Measurements from ENCODE around the gene KPTN. TPM values are rescaled to one million over a fixed set of nuclear protein-coding genes. Genes with fewer than 3 reads are reported as not detected.

Gene KPTN
- 1 to 10 TPM; 2.8 to 5.8 (median 5.4) TPM for total RNA-seq
- total RNA-seq (2013), result 3.9 TPM
- 0.99 to 7.9 (median 3.1) reads per million in 29 experiments for total RNA-seq

DNA sequence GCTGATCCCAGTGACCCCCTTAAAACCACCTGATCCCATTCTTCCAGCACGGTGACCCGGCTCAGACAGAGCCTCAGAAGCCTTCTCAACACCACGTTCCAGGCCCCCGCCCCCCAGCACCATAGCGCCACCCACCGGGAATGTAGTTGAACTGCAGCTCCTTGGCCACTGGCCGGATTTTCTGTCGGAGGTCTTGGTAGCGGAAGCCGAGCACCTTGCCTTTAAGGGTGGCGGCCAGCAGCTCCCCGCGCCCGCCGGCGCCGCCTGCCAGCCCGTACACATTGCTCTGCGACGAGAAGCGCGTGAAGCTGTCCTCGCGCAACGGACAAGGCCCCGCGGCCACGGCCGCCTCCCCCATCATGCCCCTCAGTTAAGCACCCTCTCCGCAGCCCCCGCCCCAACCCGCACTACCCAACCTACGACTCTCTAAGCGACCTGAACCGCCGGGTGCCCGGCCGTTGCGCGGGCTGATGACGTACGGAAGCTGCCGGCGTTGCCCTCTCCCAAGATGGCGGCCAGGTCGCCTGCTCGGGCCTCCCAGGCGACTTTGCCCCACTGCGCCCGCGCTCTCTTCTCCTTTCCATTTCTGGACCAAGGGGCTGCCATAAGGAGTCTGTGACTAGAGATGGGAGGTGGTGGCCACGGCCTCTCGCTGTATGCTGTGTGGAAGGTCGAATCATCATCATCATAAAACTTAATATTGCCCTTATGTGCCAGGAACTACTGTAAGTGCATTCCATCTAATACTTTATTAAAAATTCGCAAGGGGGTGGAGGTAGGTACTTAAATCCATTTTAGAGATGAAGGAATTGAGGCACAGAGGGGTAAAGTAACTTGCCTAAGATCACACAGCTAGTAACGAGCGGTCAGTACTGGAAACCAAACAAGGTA, at the start of gene KPTN:
TSS of gene KPTN (minus strand) at position 420 of the 891 bp plus-strand sequence. CDS start at position 361, 59 bp downstream.
- Histone ChIP-seq H3K27me3 (replicated peaks in 1 of 2; ENCODE audit: control insufficient read depth in 2 of 2, extremely low read depth in 1 of 2, insufficient read depth in 2 of 2, low read length in 1 of 2) (no peaks in the 10 kb centered on the region), H3K36me3 (ENCODE audit: control insufficient read depth in 2 of 2, extremely low read depth in 1 of 2, insufficient read depth in 1 of 2, low read length in 1 of 2) (peaks cover 2 to 5% of the 10 kb centered on the region in 2 donors), H3K9me3 (no peaks in the 10 kb centered on the region), H3K4me3 (ENCODE audit: control insufficient read depth in 1 of 2, extremely low read depth in 1 of 2, low read length in 1 of 2) (peak within 1 kb of the TSS; percentile 74 to 93), H3K4me1 (ENCODE audit: control insufficient read depth in 1 of 2, extremely low read depth in 1 of 2, insufficient read depth in 2 of 2, low read length in 2 of 2) (peaks cover 20 to 43% of the 10 kb centered on the region in 2 experiments), H3K27ac (ENCODE audit: low read length) (peak within 1 kb of the TSS; percentile 82)
- peak within 1 kb of the TSS; percentile 98 to 99 for H3K27ac Mint-ChIP-seq
- ChIA-PET POLR2A (interaction anchor here in 1 of 2 donors (0.5 to 0.7 kb wide), 2 partner anchors 16 to 1833 kb away, joined by 3 read pairs; no protein-coding TSS in a partner anchor), CTCF (interaction anchor here (0.6 to 1.1 kb wide), 8 partner anchors 32 to 487 kb away, joined by 3 to 5 read pairs (median 4); partner anchors contain the start of gene DHX34 (in 1 of the 2))
- 1% methylated on average over 46 of the region's 57 CpGs for WGBS (ENCODE audit: insufficient coverage)
- no peaks in the 10 kb centered on the region for H3K36me3 Mint-ChIP-seq
- H3K4me3 Mint-ChIP-seq, result peak within 1 kb of the TSS; percentile 95 to 97 (median 96)
- no peaks in the 10 kb centered on the region for H3K9me3 Mint-ChIP-seq
- H3K4me1 Mint-ChIP-seq, result peaks cover 32 to 45% (median 38%) of the 10 kb centered on the region in 3 donors
- ATAC-seq (replicated peaks in 1 of 4) (peak; percentile 85 to 88 (median 88)), DNase-seq (peak; percentile 77 to 92 (median 85))
- no peaks in the 10 kb centered on the region for H3K27me3 Mint-ChIP-seq

DNA sequence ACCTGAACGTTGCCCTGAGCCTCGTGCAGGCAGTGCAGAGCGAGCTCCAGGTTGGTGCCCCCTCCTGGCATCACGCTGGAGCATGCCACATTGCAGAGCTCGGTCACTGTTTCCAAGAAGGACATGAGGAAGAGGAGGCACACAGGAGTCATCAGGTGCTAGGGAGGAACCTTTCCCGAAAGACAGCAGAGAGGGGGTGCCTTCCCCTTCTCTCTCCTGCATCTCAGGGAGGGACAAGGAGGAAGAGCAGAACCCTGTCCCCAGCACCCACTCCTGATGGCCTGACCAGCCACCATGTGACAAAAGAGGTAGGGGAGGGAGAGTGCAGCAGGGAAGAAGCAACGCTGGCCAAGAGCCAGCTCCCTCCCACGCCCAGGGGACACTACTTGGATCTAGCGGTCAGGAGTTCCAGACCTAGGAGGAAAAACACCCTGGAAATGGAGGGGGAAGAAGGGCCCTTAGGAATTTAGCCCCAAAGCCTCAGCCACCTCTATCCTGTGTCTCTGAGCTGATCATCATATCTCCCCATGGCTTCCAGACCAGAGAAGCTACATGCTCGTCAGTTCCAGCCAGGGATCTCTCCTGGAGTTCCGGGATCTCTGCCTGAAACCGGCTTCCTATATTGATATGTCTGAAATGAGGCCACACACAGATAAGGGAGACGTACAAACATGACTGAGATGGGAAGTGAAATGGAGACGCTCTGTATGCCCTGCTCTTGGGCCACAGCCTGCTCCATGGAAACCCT, 47.8 kb upstream of the KPTN start:
- Mint-ChIP-seq H3K4me1 (no peaks in the 10 kb centered on the region), H3K27me3 (no peaks in the 10 kb centered on the region), H3K4me3 (no peak overlapping the region), H3K9me3 (no peaks in the 10 kb centered on the region), H3K36me3 (no peaks in the 10 kb centered on the region), H3K27ac (no peak overlapping the region)
- no peaks in the 10 kb centered on the region for H3K4me1 ChIP-seq (ENCODE audit: control insufficient read depth in 1 of 2, extremely low read depth in 1 of 2, insufficient read depth in 2 of 2, low read length in 2 of 2)
- DNase-seq (no peak), ATAC-seq (replicated peaks in 1 of 4) (no peak)
- no peak overlapping the region for H3K27ac ChIP-seq (ENCODE audit: low read length)
- WGBS (ENCODE audit: insufficient coverage), result 35% methylated on average over 5 of the region's 14 CpGs
- H3K27me3 ChIP-seq (replicated peaks in 1 of 2; ENCODE audit: control insufficient read depth in 2 of 2, extremely low read depth in 1 of 2, insufficient read depth in 2 of 2, low read length in 1 of 2), result peaks cover 0 to 8% of the 10 kb centered on the region in 2 experiments
- no peaks in the 10 kb centered on the region for H3K36me3 ChIP-seq (ENCODE audit: control insufficient read depth in 2 of 2, extremely low read depth in 1 of 2, insufficient read depth in 1 of 2, low read length in 1 of 2)
- POLR2A ChIA-PET, result interaction anchor here in 1 of 2 donors (0.7 kb wide), 1 partner anchor 16 kb away, joined by 10 read pairs; no protein-coding TSS in a partner anchor
- CTCF ChIA-PET, result interaction anchor here in 1 of 2 donors (1.0 kb wide), 1 partner anchor 12 kb away, joined by 3 read pairs; no protein-coding TSS in a partner anchor
- no peaks in the 10 kb centered on the region for H3K9me3 ChIP-seq
- no peak overlapping the region for H3K4me3 ChIP-seq (ENCODE audit: control insufficient read depth in 1 of 2, extremely low read depth in 1 of 2, low read length in 1 of 2)

DNA sequence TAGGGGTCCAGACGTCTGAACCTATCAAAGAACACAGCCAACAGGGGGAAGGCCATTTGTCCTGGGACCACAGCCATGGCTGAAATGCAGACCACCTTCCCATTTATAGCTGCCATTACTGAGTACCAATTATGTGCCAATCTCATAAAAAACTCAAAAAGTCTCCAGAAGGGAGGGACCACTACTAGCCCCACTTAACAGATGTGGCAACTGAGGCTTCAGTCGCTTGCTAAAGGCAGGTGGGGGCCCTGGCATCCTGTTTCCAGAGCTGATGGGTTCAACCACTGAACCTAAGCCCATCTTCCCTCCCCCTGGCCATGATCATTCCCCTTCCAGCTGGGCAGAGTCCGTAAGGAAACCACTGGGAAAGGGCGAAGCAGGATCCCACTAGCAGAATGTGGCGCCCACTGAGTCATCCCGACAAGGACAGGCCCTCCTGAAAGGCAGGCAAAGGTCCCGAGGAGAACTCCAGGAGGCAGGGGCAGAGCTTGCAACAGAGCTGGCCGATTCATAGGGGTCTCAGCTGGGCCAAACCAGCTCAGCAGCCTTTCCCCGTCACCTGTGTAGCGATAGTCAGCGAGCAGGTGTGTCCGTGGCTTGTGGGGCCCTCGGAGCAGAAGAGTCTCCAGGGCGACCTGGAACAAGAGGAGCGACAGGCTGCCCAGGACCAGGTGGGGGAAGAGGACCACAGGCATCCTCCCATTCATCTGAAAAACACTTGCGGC, 45.2 kb upstream of the KPTN start:
- ATAC-seq (replicated peaks in 1 of 4), result no peak

DNA sequence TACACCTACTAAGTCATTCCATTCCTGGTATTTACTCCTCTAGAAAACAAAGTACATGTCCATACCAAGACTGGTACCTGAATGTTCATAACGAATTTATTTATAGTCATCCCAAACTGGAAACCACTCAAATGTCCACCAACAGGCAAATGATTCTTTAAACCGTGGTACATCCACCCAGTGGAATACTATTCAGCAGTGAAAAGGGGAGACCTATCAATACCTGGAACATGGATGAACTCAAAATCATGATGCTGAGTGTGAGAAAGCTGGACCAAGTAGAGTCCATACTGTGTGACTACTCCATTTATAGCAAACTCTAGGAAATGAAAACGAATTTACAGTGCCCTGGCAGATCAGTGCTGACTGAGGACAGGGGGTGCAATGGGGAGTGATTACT, 42.8 kb upstream of the KPTN start:
- ATAC-seq (replicated peaks in 1 of 4) (no peak), DNase-seq (no peak)
- Histone ChIP-seq H3K9me3 (no peaks in the 10 kb centered on the region), H3K27ac (ENCODE audit: low read length) (no peak overlapping the region), H3K36me3 (ENCODE audit: control insufficient read depth in 2 of 2, extremely low read depth in 1 of 2, insufficient read depth in 1 of 2, low read length in 1 of 2) (no peaks in the 10 kb centered on the region), H3K4me1 (ENCODE audit: control insufficient read depth in 1 of 2, extremely low read depth in 1 of 2, insufficient read depth in 2 of 2, low read length in 2 of 2) (peaks cover 4 to 7% of the 10 kb centered on the region in 2 experiments), H3K27me3 (replicated peaks in 1 of 2; ENCODE audit: control insufficient read depth in 2 of 2, extremely low read depth in 1 of 2, insufficient read depth in 2 of 2, low read length in 1 of 2) (peaks cover 0 to 20% of the 10 kb centered on the region in 2 experiments), H3K4me3 (ENCODE audit: control insufficient read depth in 1 of 2, extremely low read depth in 1 of 2, low read length in 1 of 2) (no peak overlapping the region)
- ChIA-PET CTCF (no interaction called here), POLR2A (no interaction called here)
- peaks cover 5 to 8% of the 10 kb centered on the region in 2 donors for H3K27me3 Mint-ChIP-seq
- 80% methylated on average over 1 of the region's 3 CpGs for WGBS (ENCODE audit: insufficient coverage)
- no peak overlapping the region for H3K4me3 Mint-ChIP-seq
- peaks cover 4 to 6% (median 5%) of the 10 kb centered on the region in 3 donors for H3K4me1 Mint-ChIP-seq
- no peak overlapping the region for H3K27ac Mint-ChIP-seq
- H3K36me3 Mint-ChIP-seq, result no peaks in the 10 kb centered on the region
- H3K9me3 Mint-ChIP-seq, result no peaks in the 10 kb centered on the region

More for the DNA sequence above, 45.2 kb upstream of the KPTN start:
- POLR2A ChIA-PET, result no interaction called here
- no peaks in the 10 kb centered on the region for H3K9me3 Mint-ChIP-seq
- WGBS (ENCODE audit: insufficient coverage), result 77% methylated on average over 15 of the region's 16 CpGs
- DNase-seq, result no peak
- H3K4me3 ChIP-seq (ENCODE audit: control insufficient read depth in 1 of 2, extremely low read depth in 1 of 2, low read length in 1 of 2), result no peak overlapping the region
- H3K27me3 Mint-ChIP-seq, result no peaks in the 10 kb centered on the region
- CTCF ChIA-PET, result interaction anchor here in 1 of 2 donors (0.5 kb wide), 1 partner anchor 19 kb away, joined by 4 read pairs; no protein-coding TSS in a partner anchor
- H3K27ac Mint-ChIP-seq, result no peak overlapping the region
- no peaks in the 10 kb centered on the region for H3K4me1 ChIP-seq (ENCODE audit: control insufficient read depth in 1 of 2, extremely low read depth in 1 of 2, insufficient read depth in 2 of 2, low read length in 2 of 2)
- H3K27ac ChIP-seq (ENCODE audit: low read length), result no peak overlapping the region
- H3K27me3 ChIP-seq (replicated peaks in 1 of 2; ENCODE audit: control insufficient read depth in 2 of 2, extremely low read depth in 1 of 2, insufficient read depth in 2 of 2, low read length in 1 of 2), result peaks cover 0 to 12% of the 10 kb centered on the region in 2 experiments
- H3K36me3 ChIP-seq (ENCODE audit: control insufficient read depth in 2 of 2, extremely low read depth in 1 of 2, insufficient read depth in 1 of 2, low read length in 1 of 2), result no peaks in the 10 kb centered on the region
- no peaks in the 10 kb centered on the region for H3K4me1 Mint-ChIP-seq
- H3K36me3 Mint-ChIP-seq, result no peaks in the 10 kb centered on the region
- H3K4me3 Mint-ChIP-seq, result no peak overlapping the region
- no peaks in the 10 kb centered on the region for H3K9me3 ChIP-seq

DNA sequence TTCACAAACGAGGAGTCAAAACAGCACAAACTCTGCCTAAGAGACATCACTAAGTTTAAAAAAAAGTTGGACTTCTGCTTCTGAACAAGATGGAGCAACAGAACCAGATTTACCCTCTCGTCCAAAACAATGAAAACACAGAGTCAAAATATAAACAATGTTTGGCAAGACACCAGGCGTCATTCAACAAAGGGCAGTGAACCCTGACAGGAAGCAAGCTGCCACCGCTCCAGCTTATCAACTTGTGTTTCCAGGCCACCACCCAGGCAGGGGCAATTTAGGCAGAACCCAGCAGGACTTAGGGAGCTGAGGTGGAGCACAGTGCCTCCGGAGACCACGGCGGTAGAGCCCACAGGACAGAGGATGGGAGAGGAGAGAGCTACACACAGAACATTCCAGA, 39.5 kb upstream of the KPTN start:
- Mint-ChIP-seq H3K4me1 (peaks cover 17 to 26% (median 19%) of the 10 kb centered on the region in 3 donors), H3K36me3 (no peaks in the 10 kb centered on the region), H3K27me3 (peaks cover 5 to 11% of the 10 kb centered on the region in 2 donors), H3K4me3 (no peak overlapping the region), H3K9me3 (no peaks in the 10 kb centered on the region), H3K27ac (no peak overlapping the region)
- no peak overlapping the region for H3K4me3 ChIP-seq (ENCODE audit: control insufficient read depth in 1 of 2, extremely low read depth in 1 of 2, low read length in 1 of 2)
- ATAC-seq (replicated peaks in 1 of 4) (no peak), DNase-seq (no peak)
- no peak overlapping the region for H3K27ac ChIP-seq (ENCODE audit: low read length)
- peaks cover 0 to 27% of the 10 kb centered on the region in 2 experiments for H3K27me3 ChIP-seq (replicated peaks in 1 of 2; ENCODE audit: control insufficient read depth in 2 of 2, extremely low read depth in 1 of 2, insufficient read depth in 2 of 2, low read length in 1 of 2)
- H3K36me3 ChIP-seq (ENCODE audit: control insufficient read depth in 2 of 2, extremely low read depth in 1 of 2, insufficient read depth in 1 of 2, low read length in 1 of 2), result no peaks in the 10 kb centered on the region
- POLR2A ChIA-PET, result interaction anchor here in 1 of 2 donors (0.6 kb wide), 1 partner anchor 1206 kb away, joined by 10 read pairs; no protein-coding TSS in a partner anchor
- H3K4me1 ChIP-seq (ENCODE audit: control insufficient read depth in 1 of 2, extremely low read depth in 1 of 2, insufficient read depth in 2 of 2, low read length in 2 of 2), result peaks cover 9 to 22% of the 10 kb centered on the region in 2 experiments
- CTCF ChIA-PET, result no interaction called here
- H3K9me3 ChIP-seq, result no peaks in the 10 kb centered on the region
- 83% methylated on average over 1 of the region's 7 CpGs for WGBS (ENCODE audit: insufficient coverage)

Measured in T-cell (primary cell).